GM12878 (cell line): ENCODE data around the gene MN1. TPM values are rescaled to one million over a fixed set of nuclear protein-coding genes. Genes with fewer than 3 reads are reported as not detected.

Experiments used
- ATAC-seq: fragments of 200-7000 bp; cut with Tn5 transposase; 3 replicates; pipeline ENCODE4 v1.9.1; 2020; ENCODE audit warnings: mild to moderate bottlenecking, moderate library complexity
- BruUV-seq: library from RNA; stranded (reverse); fragments of 400-500 nt; replicated peaks from 2 replicates; lab custom pipeline; 2021; lab: Mats Ljungman, UMichigan
- CTCF ChIA-PET: fragments of 300-600 bp; sonication (Branson Sonifier 250); formaldehyde crosslinking; extraction: SDS; loops from one replicate; lab custom pipeline; 2021; ENCODE audit warnings: inconsistent platforms; lab: Yijun Ruan, JAX
- POLR2A ChIA-PET: fragments of 350-600 bp; formaldehyde crosslinking; extraction: SDS; loops from one replicate; lab custom pipeline; 2021; ENCODE audit warnings: inconsistent platforms; lab: Charles Lee
- RAD21 ChIA-PET: fragments of 300-600 bp; sonication (Branson Sonifier 250); formaldehyde crosslinking; loops from one replicate; lab custom pipeline; 2023; ENCODE audit warnings: antibody characterized with exemption; ENCODE audit not compliant: unreplicated experiment; lab: Charles Lee
- SMC1A ChIA-PET: fragments of 300-600 bp; sonication (Branson Sonifier 250); formaldehyde crosslinking; loops from one replicate; lab custom pipeline; 2023; ENCODE audit not compliant: unreplicated experiment, uncharacterized antibody; lab: Charles Lee
- DNase-seq: peaks from one replicate; pipeline ENCODE4 v3.0.0-alpha.2; 2011; ENCODE audit warnings: low read depth, low spot score
- FAIRE-seq: peaks from 3 replicates; lab custom pipeline; 2011; peaks lifted over from hg19 to GRCh38; lab: Jason Lieb, UNC
- H2AFZ ChIP-seq: 2 replicates; pipeline ENCODE4 v1.6.0; 2011; ENCODE audit warnings: low read depth, low read length, control low read depth; ENCODE audit not compliant: control insufficient read depth
- H3K27ac ChIP-seq: 2 replicates; pipeline ENCODE4 v1.5.1; 2011; ENCODE audit warnings: control low read depth; ENCODE audit not compliant: control insufficient read depth, insufficient read depth
- H3K27me3 ChIP-seq, 2 experiments: replicated peaks in 1 of 2; 2 replicates each; pipeline versions ENCODE4 v1.6.0 to v1.6.1; 2011; ENCODE audit warnings: low read length in 1 of 2; ENCODE audit not compliant: control insufficient read depth in 2 of 2, insufficient read depth in 2 of 2
- H3K36me3 ChIP-seq, 2 experiments: 2 replicates each; pipeline ENCODE4 v1.5.1; 2011; ENCODE audit warnings: low read length in 1 of 2; ENCODE audit not compliant: control insufficient read depth in 2 of 2, insufficient read depth in 2 of 2
- H3K4me1 ChIP-seq: 2 replicates; pipeline ENCODE4 v1.6.1; 2011; ENCODE audit warnings: mild to moderate bottlenecking, low read length, moderate library complexity, mixed read lengths; ENCODE audit not compliant: control insufficient read depth, insufficient read depth
- H3K4me2 ChIP-seq: 2 replicates; pipeline ENCODE4 v1.6.0; 2011; ENCODE audit warnings: control low read depth; ENCODE audit not compliant: control insufficient read depth, insufficient read depth
- H3K4me3 ChIP-seq: fragments of 200-600 bp; sonication (generic); 2 replicates; pipeline ENCODE4 v1.5.1; 2016
- H3K79me2 ChIP-seq: 2 replicates; pipeline ENCODE4 v1.6.0; 2011; ENCODE audit warnings: low read length; ENCODE audit not compliant: control insufficient read depth, insufficient read depth
- H3K9ac ChIP-seq: 2 replicates; pipeline ENCODE4 v1.8.0; 2011; ENCODE audit warnings: low read length, control low read depth, mixed read lengths; ENCODE audit not compliant: control insufficient read depth, insufficient read depth
- H3K9me3 ChIP-seq: replicated peaks from 3 replicates; pipeline ENCODE4 v1.5.1; 2011; ENCODE audit warnings: mild to moderate bottlenecking, low read length; ENCODE audit not compliant: control insufficient read depth, insufficient read depth
- H4K20me1 ChIP-seq: 2 replicates; pipeline ENCODE4 v1.6.0; 2011; ENCODE audit not compliant: control insufficient read depth, insufficient read depth
- ASH2L ChIP-seq: fragments of 300-600, 200-600 bp; sonication (generic); IDR thresholded peaks from 2 replicates; pipeline ENCODE4 v1.6.1; 2017; ENCODE audit warnings: low read depth, mild to moderate bottlenecking, borderline replicate concordance
- BHLHE40 ChIP-seq, 2 experiments: fragments of 450-650 bp in 1 of 2; IDR thresholded peaks; 2 replicates each; pipeline ENCODE4 v1.6.1; 2011 to 2017; ENCODE audit warnings: low read depth in 2 of 2, borderline replicate concordance in 1 of 2, improper control_type of control experiment in 1 of 2, low read length in 1 of 2, mild to moderate bottlenecking in 1 of 2
- CREB1 ChIP-seq: IDR thresholded peaks from 2 replicates; pipeline ENCODE4 v1.6.1; 2012; ENCODE audit warnings: low read depth, mild to moderate bottlenecking, inconsistent platforms
- EP300 ChIP-seq, 2 experiments: fragments of 150-350 bp in 1 of 2; IDR thresholded peaks; 2 replicates each; pipeline ENCODE4 v1.6.1; 2011 to 2012; ENCODE audit warnings: low read depth in 2 of 2, low read length in 2 of 2, borderline replicate concordance in 1 of 2, improper control_type of control experiment in 1 of 2, inconsistent platforms in 1 of 2; ENCODE audit not compliant: control insufficient read depth in 1 of 2
- ESRRA ChIP-seq: IDR thresholded peaks from 2 replicates; pipeline ENCODE4 v1.6.1; 2012; ENCODE audit warnings: mild to moderate bottlenecking, low read length, improper control_type of control experiment
- HCFC1 ChIP-seq: fragments of 150-350 bp; IDR thresholded peaks from 2 replicates; pipeline ENCODE4 v1.6.1; 2014; ENCODE audit warnings: low read length
- HDAC6 ChIP-seq: fragments of 200-600 bp; sonication (generic); IDR thresholded peaks from one replicate; pipeline ENCODE4 v1.8.0; 2017; ENCODE audit warnings: antibody characterized with exemption; ENCODE audit not compliant: unreplicated experiment
- IKZF1 ChIP-seq: fragments of 450-650 bp; conservative IDR thresholded peaks from 2 replicates; pipeline ENCODE4 v1.6.1; 2017; ENCODE audit warnings: antibody characterized with exemption, mild to moderate bottlenecking
- IKZF2 ChIP-seq, 2 experiments: fragments of 450-650 bp; IDR thresholded peaks; 2 replicates each; pipeline ENCODE4 v1.6.1; 2017; ENCODE audit warnings: mild to moderate bottlenecking in 2 of 2, moderate library complexity in 2 of 2
- MEF2A ChIP-seq: IDR thresholded peaks from 2 replicates; pipeline ENCODE4 v1.6.1; 2011; ENCODE audit warnings: low read depth, mild to moderate bottlenecking, low read length, moderate library complexity; ENCODE audit not compliant: insufficient read depth
- MTA3 ChIP-seq: IDR thresholded peaks from 2 replicates; pipeline ENCODE4 v1.6.1; 2012; ENCODE audit warnings: low read length, inconsistent platforms, borderline replicate concordance
- MYB ChIP-seq: fragments of 150-350 bp; IDR thresholded peaks from 2 replicates; pipeline ENCODE4 v1.6.1; 2014; ENCODE audit warnings: mild to moderate bottlenecking, low read depth, low read length, borderline replicate concordance
- NR2C1 ChIP-seq: fragments of 450-650 bp; IDR thresholded peaks from 2 replicates; pipeline ENCODE4 v1.6.1; 2017; ENCODE audit warnings: antibody characterized with exemption, mild to moderate bottlenecking, moderate library complexity
- POLR2AphosphoS2 ChIP-seq: IDR thresholded peaks from 2 replicates; pipeline ENCODE4 v1.6.1; 2011; ENCODE audit warnings: low read depth, mild to moderate bottlenecking, low read length, improper control_type of control experiment, moderate library complexity
- WGBS: methylation state at CpG from one replicate; pipeline ENCODE4 v1.1.6; 2016; ENCODE audit warnings: low lambda C conversion rate; ENCODE audit not compliant: insufficient replicate concordance, insufficient coverage; ENCODE audit errors: missing lambda C conversion rate; 5-methylcytosine and 5-hydroxymethylcytosine counted together
- in situ Hi-C: fragments of 300-500 bp; cut with MboI; formaldehyde crosslinking; loops from 9 replicates; pipeline ENCODE4 v1.14.3; 2018; ENCODE audit warnings: mixed read lengths
- intact Hi-C: fragments of 100-400 bp; cut with micrococcal nuclease; formaldehyde crosslinking; loops from one replicate; pipeline ENCODE4 v1.14.2; 2022; ENCODE audit not compliant: unreplicated experiment
- polyA plus RNA-seq, 11 experiments: library from polyadenylated mRNA; depleted of rRNA in 4 of 11; unstranded in 6 of 11; stranded (reverse) in 5 of 11; fragments of >200 nt; fragmentation: Nextera tagmentation in 4 of 11; fragmentation: Illumina TruSeq in 1 of 11; extraction: Ambion mirVana in 4 of 11; extraction: Trizol in 1 of 11; gene quantifications; 1 replicate in 1 of 11; 2 replicates in 10 of 11; pipeline versions ENCODE4 v1.2.1 to v1.2.3, GENCODE V29; 2011 to 2016; ENCODE audit warnings: inconsistent platforms in 2 of 11, missing spikeins in 2 of 11, low read depth in 1 of 11
- total RNA-seq, 4 experiments: library from RNA; depleted of rRNA in 3 of 4; stranded (reverse); fragments of >200 nt in 3 of 4; fragmentation: Illumina TruSeq in 1 of 4; extraction: Trizol in 1 of 4; gene quantifications; 2 replicates each; pipeline versions ENCODE4 v1.2.1 to v1.2.3, GENCODE V29; 2013 to 2021
- TF ChIP-seq, protein P1 (sequence below): IDR thresholded peaks from 2 replicates; pipeline ENCODE4 v1.6.1; 2011; ENCODE audit warnings: low read depth, low read length, improper control_type of control experiment, borderline replicate concordance
- TF ChIP-seq, protein P2 (sequence below): fragments of 450-650 bp; formaldehyde crosslinking; IDR thresholded peaks from 2 replicates; pipeline ENCODE4 v1.5.0; 2022; ENCODE audit warnings: mild to moderate bottlenecking, missing genetic modification characterization
- TF ChIP-seq, protein P3 (sequence below): fragments of 150-350 bp; IDR thresholded peaks from 2 replicates; pipeline ENCODE4 v1.6.1; 2016; ENCODE audit warnings: low read depth, low read length

MN1 gene
- total and polyA plus RNA-seq, 10 of the 15 experiments (the other 5 are each of a cell fraction or from before 2014, with no cell fraction given): under 0.01 to 0.24 (median 0.03) TPM; not detected in 3

DNA sequence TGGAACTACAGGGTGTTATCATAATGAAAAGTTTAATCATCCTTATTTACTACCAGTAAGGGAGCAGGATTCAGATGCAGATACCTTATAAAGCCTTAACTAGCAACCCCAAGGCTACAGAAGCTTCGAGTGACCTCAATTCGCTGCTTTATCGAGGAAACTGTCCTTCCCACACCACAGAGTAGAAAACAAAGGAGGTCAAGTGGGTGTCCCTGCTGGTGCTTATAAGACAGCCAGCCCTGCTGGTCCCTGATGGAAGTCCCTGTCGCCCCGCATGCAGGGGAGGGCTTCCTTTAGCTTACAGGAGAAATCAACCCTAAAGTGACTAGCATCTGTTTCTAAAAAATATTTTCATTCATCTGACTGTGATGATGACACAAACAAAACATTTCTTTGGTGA lies 7.3 kb downstream of the MN1 start (continued):
- TF ChIP-seq POLR2AphosphoS2 (no peak), IKZF1 (no peak), NR2C1 (no peak)
- TF ChIP-seq, protein P1, sequence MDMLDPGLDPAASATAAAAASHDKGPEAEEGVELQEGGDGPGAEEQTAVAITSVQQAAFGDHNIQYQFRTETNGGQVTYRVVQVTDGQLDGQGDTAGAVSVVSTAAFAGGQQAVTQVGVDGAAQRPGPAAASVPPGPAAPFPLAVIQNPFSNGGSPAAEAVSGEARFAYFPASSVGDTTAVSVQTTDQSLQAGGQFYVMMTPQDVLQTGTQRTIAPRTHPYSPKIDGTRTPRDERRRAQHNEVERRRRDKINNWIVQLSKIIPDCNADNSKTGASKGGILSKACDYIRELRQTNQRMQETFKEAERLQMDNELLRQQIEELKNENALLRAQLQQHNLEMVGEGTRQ: no peak
- TF ChIP-seq, protein P2, sequence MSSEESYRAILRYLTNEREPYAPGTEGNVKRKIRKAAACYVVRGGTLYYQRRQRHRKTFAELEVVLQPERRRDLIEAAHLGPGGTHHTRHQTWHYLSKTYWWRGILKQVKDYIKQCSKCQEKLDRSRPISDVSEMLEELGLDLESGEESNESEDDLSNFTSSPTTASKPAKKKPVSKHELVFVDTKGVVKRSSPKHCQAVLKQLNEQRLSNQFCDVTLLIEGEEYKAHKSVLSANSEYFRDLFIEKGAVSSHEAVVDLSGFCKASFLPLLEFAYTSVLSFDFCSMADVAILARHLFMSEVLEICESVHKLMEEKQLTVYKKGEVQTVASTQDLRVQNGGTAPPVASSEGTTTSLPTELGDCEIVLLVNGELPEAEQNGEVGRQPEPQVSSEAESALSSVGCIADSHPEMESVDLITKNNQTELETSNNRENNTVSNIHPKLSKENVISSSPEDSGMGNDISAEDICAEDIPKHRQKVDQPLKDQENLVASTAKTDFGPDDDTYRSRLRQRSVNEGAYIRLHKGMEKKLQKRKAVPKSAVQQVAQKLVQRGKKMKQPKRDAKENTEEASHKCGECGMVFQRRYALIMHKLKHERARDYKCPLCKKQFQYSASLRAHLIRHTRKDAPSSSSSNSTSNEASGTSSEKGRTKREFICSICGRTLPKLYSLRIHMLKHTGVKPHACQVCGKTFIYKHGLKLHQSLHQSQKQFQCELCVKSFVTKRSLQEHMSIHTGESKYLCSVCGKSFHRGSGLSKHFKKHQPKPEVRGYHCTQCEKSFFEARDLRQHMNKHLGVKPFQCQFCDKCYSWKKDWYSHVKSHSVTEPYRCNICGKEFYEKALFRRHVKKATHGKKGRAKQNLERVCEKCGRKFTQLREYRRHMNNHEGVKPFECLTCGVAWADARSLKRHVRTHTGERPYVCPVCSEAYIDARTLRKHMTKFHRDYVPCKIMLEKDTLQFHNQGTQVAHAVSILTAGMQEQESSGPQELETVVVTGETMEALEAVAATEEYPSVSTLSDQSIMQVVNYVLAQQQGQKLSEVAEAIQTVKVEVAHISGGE (CRISPR knock-in tag): no peak
- TF ChIP-seq, all 136 proteins: peak for 0

DNA sequence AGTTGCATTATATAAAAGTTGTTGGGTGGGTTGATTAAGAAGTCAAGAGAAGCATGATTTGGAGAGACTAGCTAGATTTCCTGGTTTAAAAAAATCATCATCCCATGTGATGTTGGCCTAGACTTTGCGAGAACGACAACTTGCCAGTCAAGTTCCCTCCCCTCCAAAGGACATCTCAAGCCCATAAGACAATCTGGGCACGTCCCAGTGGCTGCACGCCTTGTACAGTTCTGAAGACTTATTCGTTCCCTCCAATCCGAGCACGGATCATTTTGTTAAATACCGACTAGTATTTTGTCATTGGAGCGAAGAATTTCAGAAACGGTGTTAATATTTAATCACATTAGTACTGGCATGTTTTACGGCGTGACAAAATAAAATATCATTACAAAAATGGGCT lies 8.0 kb downstream of the MN1 start:
- BruUV-seq: no TSS peak
- H3K9me3 ChIP-seq: no peaks in the 10 kb centered on the region
- in situ Hi-C loops (no loop called here), intact Hi-C loops (no loop called here)
- H3K9ac ChIP-seq: no peak overlapping the region
- no peaks in the 10 kb centered on the region for H3K27me3 ChIP-seq
- ChIA-PET SMC1A (no interaction called here), RAD21 (no interaction called here), CTCF (no interaction called here), POLR2A (no interaction called here)
- H2AFZ ChIP-seq: no peak overlapping the region
- no peaks in the 10 kb centered on the region for H3K79me2 ChIP-seq
- no peaks in the 10 kb centered on the region for H3K4me1 ChIP-seq
- no peaks in the 10 kb centered on the region for H3K36me3 ChIP-seq
- no peaks in the 10 kb centered on the region for H4K20me1 ChIP-seq
- no peak overlapping the region for H3K4me3 ChIP-seq
- no peak for DNase-seq
- no peak overlapping the region for H3K27ac ChIP-seq
- 47% methylated on average over 12 of the region's 12 CpGs for WGBS
- ATAC-seq: no peak
- no peak overlapping the region for H3K4me2 ChIP-seq
- no peak for FAIRE-seq
- TF ChIP-seq HCFC1: no peak
- no peak for TF ChIP-seq MTA3
- no peak for TF ChIP-seq HDAC6
- TF ChIP-seq ASH2L: no peak
- TF ChIP-seq, protein P3, sequence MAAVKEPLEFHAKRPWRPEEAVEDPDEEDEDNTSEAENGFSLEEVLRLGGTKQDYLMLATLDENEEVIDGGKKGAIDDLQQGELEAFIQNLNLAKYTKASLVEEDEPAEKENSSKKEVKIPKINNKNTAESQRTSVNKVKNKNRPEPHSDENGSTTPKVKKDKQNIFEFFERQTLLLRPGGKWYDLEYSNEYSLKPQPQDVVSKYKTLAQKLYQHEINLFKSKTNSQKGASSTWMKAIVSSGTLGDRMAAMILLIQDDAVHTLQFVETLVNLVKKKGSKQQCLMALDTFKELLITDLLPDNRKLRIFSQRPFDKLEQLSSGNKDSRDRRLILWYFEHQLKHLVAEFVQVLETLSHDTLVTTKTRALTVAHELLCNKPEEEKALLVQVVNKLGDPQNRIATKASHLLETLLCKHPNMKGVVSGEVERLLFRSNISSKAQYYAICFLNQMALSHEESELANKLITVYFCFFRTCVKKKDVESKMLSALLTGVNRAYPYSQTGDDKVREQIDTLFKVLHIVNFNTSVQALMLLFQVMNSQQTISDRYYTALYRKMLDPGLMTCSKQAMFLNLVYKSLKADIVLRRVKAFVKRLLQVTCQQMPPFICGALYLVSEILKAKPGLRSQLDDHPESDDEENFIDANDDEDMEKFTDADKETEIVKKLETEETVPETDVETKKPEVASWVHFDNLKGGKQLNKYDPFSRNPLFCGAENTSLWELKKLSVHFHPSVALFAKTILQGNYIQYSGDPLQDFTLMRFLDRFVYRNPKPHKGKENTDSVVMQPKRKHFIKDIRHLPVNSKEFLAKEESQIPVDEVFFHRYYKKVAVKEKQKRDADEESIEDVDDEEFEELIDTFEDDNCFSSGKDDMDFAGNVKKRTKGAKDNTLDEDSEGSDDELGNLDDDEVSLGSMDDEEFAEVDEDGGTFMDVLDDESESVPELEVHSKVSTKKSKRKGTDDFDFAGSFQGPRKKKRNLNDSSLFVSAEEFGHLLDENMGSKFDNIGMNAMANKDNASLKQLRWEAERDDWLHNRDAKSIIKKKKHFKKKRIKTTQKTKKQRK: no peak
- no peak for TF ChIP-seq BHLHE40 (IDR thresholded peaks at IDR 0.05; ENCODE audit: borderline replicate concordance in 1 of 2, low read depth in 2 of 2, low read length in 1 of 2)
- no peak for TF ChIP-seq IKZF2 (IDR thresholded peaks at IDR 0.05)
- TF ChIP-seq MEF2A: no peak
- TF ChIP-seq CREB1: no peak
- no peak for TF ChIP-seq ESRRA
- TF ChIP-seq EP300 (IDR thresholded peaks at IDR 0.05; ENCODE audit: borderline replicate concordance in 1 of 2, control insufficient read depth in 1 of 2, low read depth in 2 of 2, low read length in 2 of 2): no peak
- no peak for TF ChIP-seq MYB
